ENCODE results near the gene NEMF. TPM values are rescaled to one million over a fixed set of nuclear protein-coding genes. Genes with fewer than 3 reads are reported as not detected.

NEMF gene
- 14.9 TPM for polyA plus RNA-seq (2012; ENCODE audit: insufficient read length, low read depth)

- TF ChIP-seq SIN3A (IDR thresholded peaks at IDR 0.05; ENCODE audit: borderline replicate concordance, insufficient read depth, low read length): no peak
- TF ChIP-seq POLR2AphosphoS5 (IDR thresholded peaks at IDR 0.05; ENCODE audit: low read depth, low read length): peak; percentile 85
- peak; percentile 61; the same call in 1 of the 2 replicates for TF ChIP-seq TAF1 (IDR thresholded peaks at IDR 0.05; ENCODE audit: borderline replicate concordance, insufficient read depth, low read length)
- TF ChIP-seq REST (IDR thresholded peaks at IDR 0.05; ENCODE audit: insufficient read depth in 1 of 2, low read depth in 2 of 2, low read length in 2 of 2): no peak; a peak in 1 of 4 replicates
Observed at GRCh38 chr14:49852301-49853157, at the start of gene NEMF. Gene NEMF (minus strand): TSS chr14:49852788. CDS start chr14:49852753, 35 bp downstream.

- TF ChIP-seq REST (IDR thresholded peaks at IDR 0.05; ENCODE audit: insufficient read depth in 1 of 2, low read depth in 2 of 2, low read length in 2 of 2) (no peak), POLR2AphosphoS5 (IDR thresholded peaks at IDR 0.05; ENCODE audit: low read depth, low read length) (no peak), TAF1 (IDR thresholded peaks at IDR 0.05; ENCODE audit: borderline replicate concordance, insufficient read depth, low read length) (no peak), FOXP2 (optimal IDR thresholded peaks at IDR 0.05; ENCODE audit: borderline replicate concordance, extremely low read depth, extremely low read length, insufficient read depth) (no peak), SIN3A (IDR thresholded peaks at IDR 0.05; ENCODE audit: borderline replicate concordance, insufficient read depth, low read length) (no peak)
Observed at GRCh38 chr14:49900973-49901372, 48.4 kb upstream of the NEMF start.

- TF ChIP-seq REST (IDR thresholded peaks at IDR 0.05; ENCODE audit: insufficient read depth in 1 of 2, low read depth in 2 of 2, low read length in 2 of 2) (no peak), TAF1 (IDR thresholded peaks at IDR 0.05; ENCODE audit: borderline replicate concordance, insufficient read depth, low read length) (no peak), SIN3A (IDR thresholded peaks at IDR 0.05; ENCODE audit: borderline replicate concordance, insufficient read depth, low read length) (no peak), POLR2AphosphoS5 (IDR thresholded peaks at IDR 0.05; ENCODE audit: low read depth, low read length) (no peak), FOXP2 (optimal IDR thresholded peaks at IDR 0.05; ENCODE audit: borderline replicate concordance, extremely low read depth, extremely low read length, insufficient read depth) (no peak)
Observed at GRCh38 chr14:49898485-49898884, 45.9 kb upstream of the NEMF start.

- TF ChIP-seq FOXP2 (optimal IDR thresholded peaks at IDR 0.05; ENCODE audit: borderline replicate concordance, extremely low read depth, extremely low read length, insufficient read depth) (no peak), TAF1 (IDR thresholded peaks at IDR 0.05; ENCODE audit: borderline replicate concordance, insufficient read depth, low read length) (no peak), POLR2AphosphoS5 (IDR thresholded peaks at IDR 0.05; ENCODE audit: low read depth, low read length) (peak; percentile 24; the same call in 1 of the 2 replicates)
Observed at GRCh38 chr14:49897965-49898364, 45.4 kb upstream of the NEMF start.

GRCh38 chr14:49897414-49897813 lies 44.8 kb upstream of the NEMF start:
- no peak for TF ChIP-seq SIN3A (IDR thresholded peaks at IDR 0.05; ENCODE audit: borderline replicate concordance, insufficient read depth, low read length)
- TF ChIP-seq TAF1 (IDR thresholded peaks at IDR 0.05; ENCODE audit: borderline replicate concordance, insufficient read depth, low read length): no peak
- TF ChIP-seq FOXP2 (optimal IDR thresholded peaks at IDR 0.05; ENCODE audit: borderline replicate concordance, extremely low read depth, extremely low read length, insufficient read depth): no peak
- TF ChIP-seq POLR2AphosphoS5 (IDR thresholded peaks at IDR 0.05; ENCODE audit: low read depth, low read length): no peak
- no peak for TF ChIP-seq REST (IDR thresholded peaks at IDR 0.05; ENCODE audit: insufficient read depth in 1 of 2, low read depth in 2 of 2, low read length in 2 of 2)

Data from PFSK-1 (cell line).